Right lobe of liver (tissue), 6 donors: ENCODE results near the gene PLXNA4. TPM values are rescaled to one million over a fixed set of nuclear protein-coding genes. Genes with fewer than 3 reads are reported as not detected.

ENCODE experiments used
- ATAC-seq, 4 donors: fragments of 200-7000 bp; cut with Tn5 transposase; one replicate each; pipeline ENCODE4 v1.9.1; 2020; ENCODE audit warnings: mild to moderate bottlenecking in 4 of 4, moderate library complexity in 4 of 4
- DNase-seq, 3 donors: peaks; one replicate each; pipeline ENCODE4 v3.0.0-alpha.2; 2020
- H3K27ac ChIP-seq, 3 donors: fragments of 200-600 bp; one replicate each; pipeline ENCODE4 v1.8.0; 2022
- H3K27me3 ChIP-seq, 2 donors: fragments of 200-600 bp; one replicate each; pipeline ENCODE4 v1.8.0; 2022
- H3K36me3 ChIP-seq, 4 donors: fragments of 200-600 bp; sonication (generic) in 1 of 4; one replicate each; pipeline versions ENCODE4 v1.5.1 to v1.8.0; 2017 to 2022; ENCODE audit warnings: control low read depth in 1 of 4
- H3K4me1 ChIP-seq, 4 donors: fragments of 200-600 bp; sonication (generic) in 1 of 4; one replicate each; pipeline versions ENCODE4 v1.5.1 to v1.8.0; 2017 to 2022; ENCODE audit warnings: control low read depth in 1 of 4
- H3K4me3 ChIP-seq, 3 donors: fragments of 200-600 bp; one replicate each; pipeline ENCODE4 v1.8.0; 2022
- H3K9me3 ChIP-seq, 4 donors: fragments of 200-600 bp; sonication (generic) in 1 of 4; one replicate each; pipeline versions ENCODE4 v1.5.1 to v1.8.0; 2017 to 2022; ENCODE audit warnings: control low read depth in 1 of 4
- POLR2A ChIP-seq: fragments of 450-650 bp; IDR thresholded peaks from one replicate; pipeline ENCODE4 v1.6.1; 2017; ENCODE audit warnings: antibody characterized with exemption, mild to moderate bottlenecking
- WGBS: methylation state at CpG from one replicate; pipeline ENCODE4 v1.1.6; 2018; ENCODE audit warnings: low coverage, low lambda C conversion rate; ENCODE audit not compliant: insufficient coverage; ENCODE audit errors: missing lambda C conversion rate; 5-methylcytosine and 5-hydroxymethylcytosine counted together
- intact Hi-C, 2 donors: fragments of 100-400 bp; cut with DNase I; formaldehyde crosslinking; loops; one replicate each; pipeline versions ENCODE4 v1.11.2 to v1.14.1; 2022
- total RNA-seq, 6 experiments: library from RNA; depleted of rRNA in 2 of 6; stranded (reverse); fragments of >200 nt in 2 of 6; fragmentation: NEBNext Ultra II Directional in 3 of 6; extraction: Animal tissue kit (Norgen Biotek cat#: 25700) in 3 of 6; gene quantifications; one replicate each; pipeline versions ENCODE4 v1.1.0 to v1.2.4, GENCODE V29; 2016 to 2023
- TF ChIP-seq, protein P1 (sequence below), 4 donors: fragments of 200-600 bp in 3 of 4; fragments of 450-650 bp in 1 of 4; IDR thresholded peaks; one replicate each; pipeline versions ENCODE4 v1.5.1 to v1.8.0; 2016 to 2022; ENCODE audit warnings: antibody characterized with exemption in 4 of 4, mild to moderate bottlenecking in 2 of 4
- donor health status: DM: no; HTN: yes; CAD: no.
- donor health status: DM: no; HTN: no; CAD: no.
- donor health status: DM: no; HTN: no; CAD: no.
- donor health status: DM: no; HTN: yes; CAD: no.
- donor health status: DM: no; HTN: yes; CAD: no.

Gene PLXNA4
- total RNA-seq, 6 experiments from 2014 or later = 0.17 to 0.90 (median 0.30) TPM

DNA sequence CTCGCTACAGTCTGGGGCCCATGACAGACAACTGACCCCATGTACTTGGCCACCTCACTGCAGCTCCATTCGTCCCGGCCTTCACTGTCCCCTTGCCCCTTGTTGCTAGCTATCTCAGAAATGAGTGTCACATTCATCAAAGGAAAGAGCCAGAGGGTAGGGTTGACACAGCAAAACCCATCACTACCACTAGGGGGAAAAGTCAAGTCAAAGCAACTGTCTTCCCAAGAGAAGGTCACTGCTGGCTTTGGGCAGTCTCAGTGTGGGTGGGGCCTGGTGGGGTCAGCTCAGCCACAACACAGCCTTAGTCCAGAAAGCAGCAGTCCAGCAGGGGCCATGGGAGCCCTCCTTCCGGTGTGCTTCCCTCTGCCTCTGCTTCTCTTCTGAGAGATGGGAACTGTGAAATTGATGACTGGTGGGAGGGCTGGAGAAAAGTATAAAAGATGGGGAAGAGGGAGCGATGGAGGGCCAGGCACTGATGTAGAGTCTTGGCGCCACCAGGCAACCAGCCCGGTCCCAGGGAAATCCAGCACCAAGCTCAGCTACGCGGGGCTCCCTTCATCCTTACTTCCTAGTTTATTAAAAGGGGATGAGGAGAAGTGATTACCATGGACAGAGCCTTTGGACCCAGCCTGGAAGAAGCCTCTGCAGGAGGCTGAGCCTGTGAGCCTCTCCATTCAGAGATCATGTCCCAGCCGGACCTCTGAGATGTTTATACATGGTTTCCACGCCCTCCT lies 58.0 kb downstream of the PLXNA4 start:
- intact Hi-C loops = no loop called here
- 51% methylated on average over 3 of the region's 11 CpGs for whole genome bisulfite sequencing
- TF ChIP-seq POLR2A = no peak
- TF ChIP-seq, protein P1, sequence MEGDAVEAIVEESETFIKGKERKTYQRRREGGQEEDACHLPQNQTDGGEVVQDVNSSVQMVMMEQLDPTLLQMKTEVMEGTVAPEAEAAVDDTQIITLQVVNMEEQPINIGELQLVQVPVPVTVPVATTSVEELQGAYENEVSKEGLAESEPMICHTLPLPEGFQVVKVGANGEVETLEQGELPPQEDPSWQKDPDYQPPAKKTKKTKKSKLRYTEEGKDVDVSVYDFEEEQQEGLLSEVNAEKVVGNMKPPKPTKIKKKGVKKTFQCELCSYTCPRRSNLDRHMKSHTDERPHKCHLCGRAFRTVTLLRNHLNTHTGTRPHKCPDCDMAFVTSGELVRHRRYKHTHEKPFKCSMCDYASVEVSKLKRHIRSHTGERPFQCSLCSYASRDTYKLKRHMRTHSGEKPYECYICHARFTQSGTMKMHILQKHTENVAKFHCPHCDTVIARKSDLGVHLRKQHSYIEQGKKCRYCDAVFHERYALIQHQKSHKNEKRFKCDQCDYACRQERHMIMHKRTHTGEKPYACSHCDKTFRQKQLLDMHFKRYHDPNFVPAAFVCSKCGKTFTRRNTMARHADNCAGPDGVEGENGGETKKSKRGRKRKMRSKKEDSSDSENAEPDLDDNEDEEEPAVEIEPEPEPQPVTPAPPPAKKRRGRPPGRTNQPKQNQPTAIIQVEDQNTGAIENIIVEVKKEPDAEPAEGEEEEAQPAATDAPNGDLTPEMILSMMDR (IDR thresholded peaks at IDR 0.05) = peak in 3 of 4 donors; percentile 18 to 35 (median 26)
- no peaks in the 10 kb centered on the region for H3K4me1 ChIP-seq
- H3K4me3 ChIP-seq = no peak overlapping the region
- H3K27ac ChIP-seq = no peak overlapping the region
- H3K9me3 ChIP-seq = no peaks in the 10 kb centered on the region
- no peak for DNase-seq
- peak in 3 of 4 donors; percentile 10 to 30 (median 21) for ATAC-seq
- no peaks in the 10 kb centered on the region for H3K27me3 ChIP-seq
- no peaks in the 10 kb centered on the region for H3K36me3 ChIP-seq

DNA sequence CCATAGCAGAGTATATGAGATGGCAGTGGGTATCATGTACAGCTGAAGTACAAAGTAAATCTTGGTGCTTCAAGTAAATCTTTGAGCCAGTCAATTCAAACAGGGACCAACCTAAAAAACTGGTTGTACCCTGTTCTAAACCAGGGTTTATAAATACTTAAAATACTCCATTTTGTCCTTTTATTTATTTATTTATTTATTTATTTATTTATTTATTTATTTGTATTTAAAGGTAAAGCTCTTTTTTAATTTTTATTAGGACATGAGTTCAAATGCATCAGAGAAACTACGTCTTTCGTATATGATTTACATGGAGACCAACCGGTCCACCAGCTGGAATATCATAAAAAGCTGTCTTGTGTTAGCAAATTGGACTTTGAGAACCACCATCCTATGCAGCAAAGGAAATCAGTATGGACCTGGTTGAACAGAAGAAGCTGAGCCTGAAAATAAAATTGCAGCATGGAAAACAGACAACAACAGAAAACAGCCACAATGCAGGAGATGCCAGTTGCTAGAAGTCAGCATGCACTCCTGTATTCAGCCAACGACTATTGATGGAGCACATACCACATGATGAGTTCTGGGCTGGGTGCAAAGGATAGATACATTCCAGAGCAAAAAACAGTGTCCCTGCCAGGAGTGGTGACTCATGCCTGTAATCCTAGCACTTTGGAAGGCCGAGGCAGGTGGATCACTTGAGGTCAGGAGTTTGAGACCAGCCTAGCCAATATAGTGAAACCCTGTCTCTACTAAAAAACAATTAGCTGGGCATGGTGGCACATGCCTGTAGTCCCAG lies 60.0 kb downstream of the PLXNA4 start:
- no peak for DNase-seq
- Histone ChIP-seq H3K4me3 (no peak overlapping the region), H3K27ac (no peak overlapping the region), H3K4me1 (no peaks in the 10 kb centered on the region), H3K9me3 (no peaks in the 10 kb centered on the region), H3K27me3 (no peaks in the 10 kb centered on the region), H3K36me3 (no peaks in the 10 kb centered on the region)
- WGBS = 76% methylated on average over 4 of the region's 5 CpGs
- ATAC-seq = peak; percentile 73 to 96 (median 77)
- intact Hi-C loops = no loop called here
- TF ChIP-seq POLR2A = no peak
- TF ChIP-seq, protein P1 (IDR thresholded peaks at IDR 0.05) = no peak

DNA sequence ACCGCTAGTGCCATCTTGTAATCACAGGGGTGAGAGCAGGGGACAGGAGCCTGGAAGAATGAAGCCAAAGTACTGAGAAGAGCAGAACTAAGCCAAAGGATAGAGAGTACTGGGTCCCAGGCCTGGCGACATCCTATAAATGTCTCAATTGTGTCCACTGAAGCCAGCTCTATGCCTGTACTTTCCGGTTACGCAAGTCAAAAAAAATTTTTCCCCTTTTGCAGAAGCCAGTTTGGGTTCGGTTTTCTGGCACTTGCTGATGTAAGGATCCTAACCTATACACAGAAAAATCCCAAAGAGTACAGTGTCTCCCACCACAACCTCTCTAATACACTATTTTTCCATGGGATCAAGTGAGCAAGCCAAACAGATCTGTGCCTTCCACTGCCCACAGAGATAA lies 61.1 kb downstream of the PLXNA4 start:
- no peak for TF ChIP-seq POLR2A
- TF ChIP-seq, protein P1 (IDR thresholded peaks at IDR 0.05) = no peak
- 86% methylated on average over 3 of the region's 5 CpGs for whole genome bisulfite sequencing
- intact Hi-C loops = no loop called here

DNA sequence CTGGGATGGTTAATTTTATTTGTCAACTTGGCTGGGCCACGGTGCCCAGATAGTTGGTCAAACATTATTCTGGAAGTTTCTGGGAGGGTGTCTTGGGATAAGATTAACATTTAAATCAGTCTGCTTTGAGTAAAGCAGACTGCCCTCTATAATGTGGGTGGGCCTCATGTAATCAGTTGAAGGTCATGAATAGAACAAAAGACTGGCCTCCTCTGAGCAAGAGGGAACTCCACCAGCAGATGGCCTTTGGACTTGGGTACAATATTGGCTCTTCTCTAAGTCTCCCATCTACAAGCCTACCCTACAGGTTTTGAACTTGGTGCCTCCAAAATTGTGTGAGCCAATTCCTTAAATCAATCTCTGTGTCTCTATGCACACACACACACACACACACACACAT lies 61.8 kb downstream of the PLXNA4 start:
- no peak for ATAC-seq
- no peak overlapping the region for H3K4me3 ChIP-seq

More for the DNA sequence above, 61.1 kb downstream of the PLXNA4 start:
- Histone ChIP-seq H3K4me1 (no peaks in the 10 kb centered on the region), H3K4me3 (no peak overlapping the region), H3K27me3 (no peaks in the 10 kb centered on the region), H3K9me3 (no peaks in the 10 kb centered on the region), H3K27ac (no peak overlapping the region), H3K36me3 (no peaks in the 10 kb centered on the region)
- ATAC-seq (no peak), DNase-seq (no peak)

More for the DNA sequence above, 61.8 kb downstream of the PLXNA4 start:
- Histone ChIP-seq H3K36me3 (no peaks in the 10 kb centered on the region), H3K9me3 (no peaks in the 10 kb centered on the region), H3K4me1 (no peaks in the 10 kb centered on the region), H3K27me3 (no peaks in the 10 kb centered on the region), H3K27ac (no peak overlapping the region)
- WGBS = 82% methylated on average over 1 of the region's 1 CpG
- TF ChIP-seq POLR2A = no peak
- TF ChIP-seq, protein P1 (IDR thresholded peaks at IDR 0.05) = no peak
- intact Hi-C loops = no loop called here
- no peak for DNase-seq
